Measurements from ENCODE around the gene ESAM. TPM values are rescaled to one million over a fixed set of nuclear protein-coding genes. Genes with fewer than 3 reads are reported as not detected.
A peak's percentile ranks its signal among the peaks of the same experiment; 100 is the strongest.

The ESAM gene
- total RNA-seq, 1 experiment from 2014 or later: 0.92 TPM

DNA sequence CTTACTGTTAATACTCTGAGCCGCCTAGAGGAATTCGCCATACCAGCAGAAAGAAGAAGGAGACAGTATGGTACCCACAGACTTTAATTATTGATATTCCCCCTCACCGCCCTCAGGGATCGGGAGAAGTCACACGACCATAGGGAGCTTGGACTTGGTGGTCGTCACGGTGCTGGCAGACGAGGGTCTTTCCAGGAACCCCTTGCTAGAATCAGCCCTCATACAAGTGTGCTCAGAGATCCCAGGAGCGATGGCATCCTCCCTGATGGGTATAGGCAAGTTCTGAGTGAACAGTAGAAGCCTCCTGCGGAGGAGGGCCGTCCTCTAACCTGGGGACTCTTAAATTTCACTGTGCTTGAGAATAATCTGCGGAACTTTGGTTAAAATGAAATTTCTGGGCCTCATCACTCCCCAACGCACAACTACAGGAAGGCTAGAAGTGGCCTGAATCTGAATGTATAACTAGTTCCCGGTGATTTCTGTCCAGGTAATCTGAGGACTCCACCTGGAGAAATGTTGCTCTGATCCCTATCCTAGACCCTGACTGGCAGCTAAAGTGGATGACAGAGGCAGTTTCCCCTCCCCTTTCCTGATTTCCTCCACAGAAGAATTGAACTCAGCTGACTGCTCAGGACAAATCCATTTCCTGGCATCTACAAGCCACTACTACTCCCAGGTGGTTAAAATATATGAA is 14.5 kb downstream of the ESAM start:
- Histone ChIP-seq H2AK5ac (ENCODE audit: insufficient read length, low read length) (no peak overlapping the region), H4K91ac (ENCODE audit: insufficient read length, low read depth, low read length) (no peak overlapping the region), H3K79me2 (ENCODE audit: insufficient read depth, low read length) (no peaks in the 10 kb centered on the region), H2BK5ac (ENCODE audit: insufficient read length, low read length) (no peak overlapping the region), H3K56ac (ENCODE audit: insufficient read length, low read depth, low read length) (no peak overlapping the region), H3K23ac (ENCODE audit: insufficient read length, low read depth, low read length) (no peak overlapping the region), H3T11ph (ENCODE audit: low read length) (no peak overlapping the region), H4K5ac (ENCODE audit: insufficient read length, low read depth, low read length) (no peak overlapping the region), H4K8ac (replicated peaks; ENCODE audit: insufficient read length, low read depth, low read length) (no peak overlapping the region), H3K4ac (ENCODE audit: low read depth, low read length) (no peak overlapping the region), H3K9ac (ENCODE audit: extremely low read depth, insufficient read length, low read length) (no peak overlapping the region), H3K4me2 (ENCODE audit: insufficient read depth, insufficient read length, low read length) (peak overlapping the region; percentile 51), H3K27me3 (ENCODE audit: insufficient read depth, low read length) (peaks cover 89% of the 10 kb centered on the region), H2BK120ac (ENCODE audit: low read depth, low read length, poor library complexity, severe bottlenecking) (no peak overlapping the region), H2BK20ac (ENCODE audit: low read depth, low read length, poor library complexity, severe bottlenecking) (no peak overlapping the region), H2BK15ac (ENCODE audit: low read depth, low read length) (no peak overlapping the region), H3K9me3 (ENCODE audit: control insufficient read depth, low read depth, low read length) (no peaks in the 10 kb centered on the region), H2BK12ac (ENCODE audit: insufficient read length, low read depth, low read length) (no peak overlapping the region), H2AFZ (ENCODE audit: low read length) (no peak overlapping the region), H3K14ac (ENCODE audit: insufficient read depth, low read length) (no peak overlapping the region), H3K79me1 (ENCODE audit: insufficient read depth, low read depth, low read length, poor library complexity, severe bottlenecking) (no peaks in the 10 kb centered on the region), H3K18ac (ENCODE audit: insufficient read length, low read depth, low read length) (no peak overlapping the region), H3K4me1 (ENCODE audit: insufficient read depth, low read length) (peaks cover 2% of the 10 kb centered on the region; the same call in 1 of the 2 replicates), H3K27ac (ENCODE audit: insufficient read length, low read depth, low read length) (no peak overlapping the region), H4K20me1 (ENCODE audit: control insufficient read depth, insufficient read depth, insufficient read length) (no peaks in the 10 kb centered on the region), H3K23me2 (ENCODE audit: insufficient read length, low read depth, low read length, poor library complexity, severe bottlenecking) (peaks cover 22% of the 10 kb centered on the region)
- Mint-ChIP-seq H3K4me3 (peak overlapping the region; percentile 79 to 92), H3K36me3 (ENCODE audit: insufficient read depth in 1 of 3, low read depth in 3 of 3) (no peaks in the 10 kb centered on the region; a peak in 2 of 7 replicates), H3K4me1 (peaks cover 21 to 38% of the 10 kb centered on the region in 2 experiments), H3K27ac (no peak overlapping the region), H3K27me3 (ENCODE audit: low read depth) (peaks cover 87% of the 10 kb centered on the region), H3K9me3 (peaks cover 3 to 7% of the 10 kb centered on the region in 2 experiments; a peak in 2 of 5 replicates)
- WGBS (ENCODE audit: extremely low coverage, insufficient read length, low lambda C conversion rate): no CpG with 5 or more reads among the region's 14 CpGs
- TF ChIP-seq, protein P1, sequence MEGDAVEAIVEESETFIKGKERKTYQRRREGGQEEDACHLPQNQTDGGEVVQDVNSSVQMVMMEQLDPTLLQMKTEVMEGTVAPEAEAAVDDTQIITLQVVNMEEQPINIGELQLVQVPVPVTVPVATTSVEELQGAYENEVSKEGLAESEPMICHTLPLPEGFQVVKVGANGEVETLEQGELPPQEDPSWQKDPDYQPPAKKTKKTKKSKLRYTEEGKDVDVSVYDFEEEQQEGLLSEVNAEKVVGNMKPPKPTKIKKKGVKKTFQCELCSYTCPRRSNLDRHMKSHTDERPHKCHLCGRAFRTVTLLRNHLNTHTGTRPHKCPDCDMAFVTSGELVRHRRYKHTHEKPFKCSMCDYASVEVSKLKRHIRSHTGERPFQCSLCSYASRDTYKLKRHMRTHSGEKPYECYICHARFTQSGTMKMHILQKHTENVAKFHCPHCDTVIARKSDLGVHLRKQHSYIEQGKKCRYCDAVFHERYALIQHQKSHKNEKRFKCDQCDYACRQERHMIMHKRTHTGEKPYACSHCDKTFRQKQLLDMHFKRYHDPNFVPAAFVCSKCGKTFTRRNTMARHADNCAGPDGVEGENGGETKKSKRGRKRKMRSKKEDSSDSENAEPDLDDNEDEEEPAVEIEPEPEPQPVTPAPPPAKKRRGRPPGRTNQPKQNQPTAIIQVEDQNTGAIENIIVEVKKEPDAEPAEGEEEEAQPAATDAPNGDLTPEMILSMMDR (conservative IDR thresholded peaks at IDR 0.05): no peak
- DNase-seq: no peak

Data from H9 (cell line).